Rectal smooth muscle tissue (tissue), 1 donor: Measurements from ENCODE around the gene SMARCB1.
"Not testable (repeated sequence)": the region's sequence is repeated elsewhere in the genome, so short reads cannot be mapped to it uniquely, and the experiment has no call there.

ENCODE experiments used
- H3K27ac ChIP-seq: one replicate; pipeline ENCODE4 v1.7.0; 2013; ENCODE audit warnings: low read depth, low read length, inconsistent platforms
- H3K27me3 ChIP-seq: one replicate; pipeline ENCODE4 v1.7.0; 2013; ENCODE audit warnings: low read length; ENCODE audit not compliant: control insufficient read depth, insufficient read depth
- H3K36me3 ChIP-seq: one replicate; pipeline ENCODE4 v1.7.0; 2013; ENCODE audit warnings: low read length; ENCODE audit not compliant: control insufficient read depth, insufficient read depth
- H3K4me1 ChIP-seq: one replicate; pipeline ENCODE4 v1.7.0; 2013; ENCODE audit warnings: low read length; ENCODE audit not compliant: control insufficient read depth, insufficient read depth
- H3K4me3 ChIP-seq: one replicate; pipeline ENCODE4 v1.7.0; 2013; ENCODE audit warnings: low read length
- H3K9ac ChIP-seq: one replicate; pipeline ENCODE4 v1.7.0; 2013; ENCODE audit warnings: low read length

The SMARCB1 gene

DNA sequence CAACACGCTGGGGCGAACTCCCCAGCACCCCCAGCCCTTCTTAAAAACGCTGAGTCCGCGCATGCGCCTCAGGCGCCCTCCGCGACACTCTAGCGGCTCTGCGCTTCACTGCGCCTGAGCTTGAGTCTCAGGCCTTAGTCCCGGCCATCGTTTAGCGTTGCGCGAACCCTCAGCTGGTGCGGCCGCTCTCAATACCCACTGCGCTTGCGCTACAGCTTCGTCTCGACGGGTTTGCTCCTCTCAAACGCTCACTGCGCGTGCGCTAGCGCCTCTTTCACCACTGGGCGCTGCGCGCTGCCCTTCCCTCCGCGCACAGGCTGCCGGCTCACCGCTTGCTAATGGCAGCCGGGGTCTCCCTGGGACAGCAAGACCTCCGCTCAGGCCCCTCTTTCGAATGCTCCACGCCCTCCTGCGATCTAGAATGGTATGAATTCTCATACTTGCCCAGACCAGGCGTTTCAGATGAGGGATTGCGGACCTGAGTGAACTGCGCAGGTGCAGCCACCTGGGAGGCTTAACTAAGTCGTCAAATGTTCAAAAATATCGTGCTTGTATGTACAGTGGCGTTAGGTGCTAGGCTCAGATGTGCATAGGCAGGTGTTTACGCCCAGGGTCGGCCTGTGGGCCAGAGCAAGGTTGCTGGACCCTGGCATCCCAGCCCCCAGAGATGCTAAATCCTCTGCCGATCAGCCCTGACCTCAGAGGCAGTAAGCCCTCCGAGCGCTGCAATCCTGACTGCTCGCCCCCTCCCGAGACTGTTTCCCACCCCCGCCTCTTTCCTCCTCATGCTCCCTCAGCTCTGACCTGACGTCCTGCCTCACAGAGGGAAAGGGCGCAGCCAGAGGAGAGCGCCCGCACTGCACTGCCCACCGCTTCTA, 71.1 kb downstream of the SMARCB1 start, which contains the start of gene SLC2A11:
SLC2A11 (plus strand) TSS at position 270 of the 878 bp plus-strand sequence; CDS start at position 395, 125 bp downstream.
- Histone ChIP-seq H3K27ac (peak within 1 kb of the TSS; percentile 94), H3K4me1 (no peaks in the 10 kb centered on the region), H3K9ac (peak within 1 kb of the TSS; percentile 97), H3K27me3 (no peaks in the 10 kb centered on the region), H3K36me3 (no peaks in the 10 kb centered on the region), H3K4me3 (peak within 1 kb of the TSS; percentile 85)

GRCh38 chr22:23858484-23858815, 71.7 kb downstream of the SMARCB1 start:
- peak overlapping the region; percentile 85 for H3K4me3 ChIP-seq
- no peak overlapping the region for H3K9ac ChIP-seq
- no peak overlapping the region for H3K27ac ChIP-seq
- H3K4me1 ChIP-seq, result no peaks in the 10 kb centered on the region
- no peaks in the 10 kb centered on the region for H3K27me3 ChIP-seq
- no peaks in the 10 kb centered on the region for H3K36me3 ChIP-seq

GRCh38 chr22:23859201-23859600, 72.4 kb downstream of the SMARCB1 start:
- H3K27ac ChIP-seq, result no peak overlapping the region
- no peak overlapping the region for H3K4me3 ChIP-seq
- no peaks in the 10 kb centered on the region for H3K4me1 ChIP-seq
- H3K36me3 ChIP-seq, result no peaks in the 10 kb centered on the region
- H3K9ac ChIP-seq, result no peak overlapping the region
- H3K27me3 ChIP-seq, result no peaks in the 10 kb centered on the region

GRCh38 chr22:23860187-23860586, 73.4 kb downstream of the SMARCB1 start:
- not testable (repeated sequence) for H3K36me3 ChIP-seq, H3K27me3 ChIP-seq, H3K9ac ChIP-seq, H3K4me1 ChIP-seq, H3K4me3 ChIP-seq, H3K27ac ChIP-seq

GRCh38 chr22:23862103-23862502, 75.3 kb downstream of the SMARCB1 start:
- H3K27ac ChIP-seq, result no peak overlapping the region
- H3K4me1 ChIP-seq, result no peaks in the 10 kb centered on the region
- no peaks in the 10 kb centered on the region for H3K27me3 ChIP-seq
- H3K36me3 ChIP-seq, result no peaks in the 10 kb centered on the region
- H3K9ac ChIP-seq, result no peak overlapping the region
- H3K4me3 ChIP-seq, result no peak overlapping the region

- not testable (repeated sequence) for H3K4me1 ChIP-seq, H3K36me3 ChIP-seq, H3K27ac ChIP-seq, H3K9ac ChIP-seq, H3K27me3 ChIP-seq, H3K4me3 ChIP-seq
These were observed 77.9 kb downstream of the SMARCB1 start for GRCh38 chr22:23864499-23865154.

- Histone ChIP-seq H3K27ac (no peak overlapping the region), H3K4me1 (no peaks in the 10 kb centered on the region), H3K36me3 (peaks cover 6% of the 10 kb centered on the region), H3K27me3 (no peaks in the 10 kb centered on the region), H3K4me3 (no peak overlapping the region), H3K9ac (no peak overlapping the region)
These were observed 81.8 kb downstream of the SMARCB1 start for GRCh38 chr22:23868580-23868979.

GRCh38 chr22:23874871-23875270, 88.1 kb downstream of the SMARCB1 start:
- Histone ChIP-seq H3K4me3 (no peak overlapping the region), H3K27ac (no peak overlapping the region), H3K36me3 (peaks cover 12% of the 10 kb centered on the region), H3K4me1 (no peaks in the 10 kb centered on the region), H3K9ac (no peak overlapping the region), H3K27me3 (no peaks in the 10 kb centered on the region)

DNA sequence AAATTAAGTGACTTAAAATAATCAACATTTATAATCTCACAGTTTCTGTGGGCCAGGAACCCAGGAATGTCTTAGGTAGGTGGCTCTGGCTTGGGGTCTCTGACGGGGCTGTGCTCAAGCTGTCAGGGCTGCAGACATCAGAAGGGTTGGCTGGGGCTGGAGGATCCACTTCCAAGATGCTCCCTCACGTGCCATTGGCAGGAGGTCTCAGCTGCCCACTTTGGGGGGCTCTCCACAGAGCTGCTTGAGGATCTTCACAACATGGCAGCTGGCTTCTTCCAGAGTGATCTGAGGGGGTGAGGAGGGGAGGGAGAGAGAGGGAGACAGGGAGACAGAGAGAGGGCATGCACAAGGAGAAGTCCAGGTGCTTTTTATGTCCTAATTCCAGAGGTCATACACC, 89.0 kb downstream of the SMARCB1 start:
- no peaks in the 10 kb centered on the region for H3K27me3 ChIP-seq
- H3K27ac ChIP-seq, result no peak overlapping the region
- peaks cover 10% of the 10 kb centered on the region for H3K36me3 ChIP-seq

DNA sequence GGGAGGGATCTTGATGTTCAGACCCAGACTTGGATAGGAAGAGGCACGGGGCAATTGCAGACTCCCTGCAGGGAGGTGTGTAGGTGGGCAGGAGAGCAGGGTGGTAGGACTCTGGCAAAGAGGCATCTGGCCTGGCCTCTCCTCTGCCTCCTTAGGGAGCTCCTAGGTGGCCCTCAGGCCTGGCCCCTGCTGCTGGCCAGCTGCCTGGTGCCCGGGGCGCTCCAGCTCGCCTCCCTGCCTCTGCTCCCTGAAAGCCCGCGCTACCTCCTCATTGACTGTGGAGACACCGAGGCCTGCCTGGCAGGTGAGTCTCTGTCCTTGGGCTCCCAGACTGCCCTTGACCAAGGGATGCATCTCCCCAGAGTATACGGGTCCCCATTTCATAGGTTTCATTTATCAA, 90.8 kb downstream of the SMARCB1 start:
- peaks cover 10% of the 10 kb centered on the region for H3K36me3 ChIP-seq

More for the DNA sequence above, 89.0 kb downstream of the SMARCB1 start:
- Histone ChIP-seq H3K9ac (no peak overlapping the region), H3K4me1 (no peaks in the 10 kb centered on the region), H3K4me3 (no peak overlapping the region)

GRCh38 chr22:23878219-23878618, 91.5 kb downstream of the SMARCB1 start:
- no peak overlapping the region for H3K27ac ChIP-seq
- H3K4me1 ChIP-seq, result no peaks in the 10 kb centered on the region
- no peak overlapping the region for H3K4me3 ChIP-seq
- H3K9ac ChIP-seq, result no peak overlapping the region
- no peaks in the 10 kb centered on the region for H3K27me3 ChIP-seq
- H3K36me3 ChIP-seq, result peaks cover 10% of the 10 kb centered on the region

More for the DNA sequence above, 90.8 kb downstream of the SMARCB1 start:
- H3K9ac ChIP-seq, result no peak overlapping the region
- no peak overlapping the region for H3K27ac ChIP-seq
- H3K27me3 ChIP-seq, result no peaks in the 10 kb centered on the region
- H3K4me1 ChIP-seq, result no peaks in the 10 kb centered on the region
- H3K4me3 ChIP-seq, result no peak overlapping the region

GRCh38 chr22:23882370-23882769, 95.6 kb downstream of the SMARCB1 start:
- Histone ChIP-seq H3K27ac (no peak overlapping the region), H3K36me3 (peaks cover 3% of the 10 kb centered on the region), H3K4me3 (no peak overlapping the region), H3K9ac (no peak overlapping the region), H3K27me3 (no peaks in the 10 kb centered on the region), H3K4me1 (no peaks in the 10 kb centered on the region)
